Activated CD4-positive, alpha-beta T cell treated with anti-CD3 and anti-CD28 coated beads, Interleukin-2, Interleukin-4, amounts not matched to agents 100 ng/mL and 50 ng/mL, durations not matched to agents 16 hours and 8 hours (primary cell): ENCODE data around the gene VPS29.
"Not testable (repeated sequence)": the region's sequence is repeated elsewhere in the genome, so short reads cannot be mapped to it uniquely, and the experiment has no call there.

Experiments used
- DNase-seq: peaks from one replicate; pipeline ENCODE4 v3.0.0-alpha.2; 2020; ENCODE audit warnings: low spot score

Gene VPS29

GRCh38 chr12:110520876-110521712 is 19.2 kb upstream of the VPS29 start:
- DNase-seq: peak; percentile 44

GRCh38 chr12:110518014-110518413 is 16.1 kb upstream of the VPS29 start:
- not testable (repeated sequence) for DNase-seq

GRCh38 chr12:110516995-110517394 is 15.1 kb upstream of the VPS29 start:
- no peak for DNase-seq

GRCh38 chr12:110514363-110514762 is 12.5 kb upstream of the VPS29 start:
- DNase-seq: no peak

GRCh38 chr12:110513842-110514241 is 11.9 kb upstream of the VPS29 start:
- DNase-seq: no peak

GRCh38 chr12:110508071-110508586 is 6.2 kb upstream of the VPS29 start:
- no peak for DNase-seq

- no peak for DNase-seq
Measured at GRCh38 chr12:110505332-110505731, 3.4 kb upstream of the VPS29 start.

- DNase-seq: no peak
Measured at GRCh38 chr12:110503432-110503831, 1.5 kb upstream of the VPS29 start.

GRCh38 chr12:110501399-110501751 is 536 bp downstream of the VPS29 start:
- peak; percentile 46 for DNase-seq

GRCh38 chr12:110498984-110499706 is 2.8 kb downstream of the VPS29 start:
- no peak for DNase-seq

GRCh38 chr12:110475426-110475825 is 26.5 kb downstream of the VPS29 start:
- DNase-seq: no peak

GRCh38 chr12:110468214-110469048 is 33.5 kb downstream of the VPS29 start, which contains the start of the genes FAM216A and GPN3:
FAM216A (plus strand) TSS chr12:110468845; CDS start chr12:110468876, 31 bp downstream.
GPN3 (minus strand) TSS chr12:110468257; CDS start chr12:110468203, 54 bp downstream.
- peak; percentile 98 for DNase-seq

- no peak for DNase-seq
Measured at GRCh38 chr12:110467847-110468213, 34.1 kb downstream of the VPS29 start.

GRCh38 chr12:110466791-110467190 is 35.1 kb downstream of the VPS29 start:
- DNase-seq: no peak

GRCh38 chr12:110465765-110466164 is 36.1 kb downstream of the VPS29 start:
- not testable (repeated sequence) for DNase-seq

GRCh38 chr12:110465024-110465423 is 36.9 kb downstream of the VPS29 start:
- no peak for DNase-seq

- not testable (repeated sequence) for DNase-seq
Measured at GRCh38 chr12:110461189-110461588, 40.7 kb downstream of the VPS29 start.

GRCh38 chr12:110458756-110459155 is 43.2 kb downstream of the VPS29 start:
- no peak for DNase-seq

GRCh38 chr12:110453569-110454296 is 48.2 kb downstream of the VPS29 start:
- no peak for DNase-seq

GRCh38 chr12:110451263-110451662 is 50.6 kb downstream of the VPS29 start:
- no peak for DNase-seq

GRCh38 chr12:110449799-110450497 is 52.0 kb downstream of the VPS29 start, which contains the start of gene ARPC3:
ARPC3 (minus strand) TSS chr12:110450337; CDS start chr12:110450260, 77 bp downstream.
- DNase-seq: peak; percentile 96
